ENCODE data around the gene CLDN1.

CLDN1 gene

DNA sequence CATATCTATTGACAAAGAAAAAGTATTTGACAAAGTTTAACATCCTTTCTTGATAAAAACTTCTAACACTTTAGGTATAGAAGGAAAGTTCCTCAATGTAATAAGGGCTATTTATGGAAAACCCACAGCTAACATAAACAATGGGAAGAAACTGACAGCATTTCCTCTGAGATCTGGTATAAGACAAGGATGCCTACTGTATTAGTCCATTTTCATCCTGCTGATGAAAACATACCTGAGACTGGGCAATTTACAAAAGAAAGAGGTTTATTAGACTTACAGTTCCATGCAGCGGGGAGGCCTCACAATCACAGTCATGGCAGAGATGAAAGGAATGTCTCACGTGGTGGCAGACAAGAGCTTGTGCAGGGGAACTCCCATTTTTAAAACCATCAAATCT lies 17.8 kb upstream of the CLDN1 start:
- no peak for DNase-seq (ENCODE audit: low read depth)
- no peak overlapping the region for H3K4me3 ChIP-seq (ENCODE audit: low read depth, low read length)
- no peak for TF ChIP-seq MYC (IDR thresholded peaks at IDR 0.05; ENCODE audit: low read depth, low read length)
- TF ChIP-seq, protein P1, sequence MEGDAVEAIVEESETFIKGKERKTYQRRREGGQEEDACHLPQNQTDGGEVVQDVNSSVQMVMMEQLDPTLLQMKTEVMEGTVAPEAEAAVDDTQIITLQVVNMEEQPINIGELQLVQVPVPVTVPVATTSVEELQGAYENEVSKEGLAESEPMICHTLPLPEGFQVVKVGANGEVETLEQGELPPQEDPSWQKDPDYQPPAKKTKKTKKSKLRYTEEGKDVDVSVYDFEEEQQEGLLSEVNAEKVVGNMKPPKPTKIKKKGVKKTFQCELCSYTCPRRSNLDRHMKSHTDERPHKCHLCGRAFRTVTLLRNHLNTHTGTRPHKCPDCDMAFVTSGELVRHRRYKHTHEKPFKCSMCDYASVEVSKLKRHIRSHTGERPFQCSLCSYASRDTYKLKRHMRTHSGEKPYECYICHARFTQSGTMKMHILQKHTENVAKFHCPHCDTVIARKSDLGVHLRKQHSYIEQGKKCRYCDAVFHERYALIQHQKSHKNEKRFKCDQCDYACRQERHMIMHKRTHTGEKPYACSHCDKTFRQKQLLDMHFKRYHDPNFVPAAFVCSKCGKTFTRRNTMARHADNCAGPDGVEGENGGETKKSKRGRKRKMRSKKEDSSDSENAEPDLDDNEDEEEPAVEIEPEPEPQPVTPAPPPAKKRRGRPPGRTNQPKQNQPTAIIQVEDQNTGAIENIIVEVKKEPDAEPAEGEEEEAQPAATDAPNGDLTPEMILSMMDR (IDR thresholded peaks at IDR 0.05; ENCODE audit: low read depth, low read length): no peak
- TF ChIP-seq, protein P2, sequence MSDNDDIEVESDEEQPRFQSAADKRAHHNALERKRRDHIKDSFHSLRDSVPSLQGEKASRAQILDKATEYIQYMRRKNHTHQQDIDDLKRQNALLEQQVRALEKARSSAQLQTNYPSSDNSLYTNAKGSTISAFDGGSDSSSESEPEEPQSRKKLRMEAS (IDR thresholded peaks at IDR 0.05; ENCODE audit: low read depth, low read length): no peak
- no peak for TF ChIP-seq POLR2A (IDR thresholded peaks at IDR 0.05; ENCODE audit: extremely low read depth, insufficient read length)

DNA sequence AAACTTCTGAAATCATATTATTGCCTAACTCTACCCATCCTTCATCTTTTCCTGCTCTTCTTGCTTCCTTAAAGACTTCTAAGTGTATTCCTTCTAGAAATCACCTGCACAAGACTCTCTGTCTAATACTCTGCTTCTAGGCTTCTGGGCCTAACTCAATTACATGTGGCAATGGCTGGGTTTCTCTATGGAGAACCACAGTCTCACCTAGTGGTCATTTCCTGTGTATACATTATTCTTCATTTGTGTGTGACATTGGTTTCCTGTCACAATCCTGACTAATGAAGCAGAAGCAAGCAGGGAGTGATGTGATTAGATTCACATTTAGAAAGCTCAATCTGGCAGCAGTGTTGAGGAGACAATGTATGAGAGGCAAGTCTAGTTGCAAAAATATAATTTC lies 16.9 kb upstream of the CLDN1 start:
- no peak overlapping the region for H3K4me3 ChIP-seq (ENCODE audit: low read depth, low read length)
- TF ChIP-seq MYC (IDR thresholded peaks at IDR 0.05; ENCODE audit: low read depth, low read length): no peak
- TF ChIP-seq, protein P1 (IDR thresholded peaks at IDR 0.05; ENCODE audit: low read depth, low read length): no peak
- no peak for TF ChIP-seq POLR2A (IDR thresholded peaks at IDR 0.05; ENCODE audit: extremely low read depth, insufficient read length)
- peak; percentile 14 for DNase-seq (ENCODE audit: low read depth)

DNA sequence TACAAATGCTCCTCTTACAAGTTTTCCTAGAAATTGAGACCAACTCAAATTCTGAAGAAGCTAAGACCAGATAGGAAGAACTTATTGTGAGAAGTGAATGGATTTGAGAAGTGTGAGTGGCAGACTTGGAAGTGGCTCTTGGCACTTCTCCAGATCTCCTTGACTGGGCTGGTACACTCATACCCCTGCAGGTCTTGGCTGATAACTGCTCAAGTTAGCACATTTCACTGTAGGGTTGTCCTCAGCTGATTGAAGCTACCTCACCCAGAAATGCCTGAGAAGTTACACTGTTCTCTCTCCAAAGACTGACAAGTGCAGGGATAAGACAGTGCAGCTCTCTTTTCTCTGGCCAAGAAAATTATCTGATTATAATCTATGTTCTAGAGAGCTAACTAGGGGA lies 16.5 kb upstream of the CLDN1 start:
- H3K4me3 ChIP-seq (ENCODE audit: low read depth, low read length): no peak overlapping the region
- TF ChIP-seq POLR2A (IDR thresholded peaks at IDR 0.05; ENCODE audit: extremely low read depth, insufficient read length) (no peak), MYC (IDR thresholded peaks at IDR 0.05; ENCODE audit: low read depth, low read length) (no peak)
- TF ChIP-seq, protein P1 (IDR thresholded peaks at IDR 0.05; ENCODE audit: low read depth, low read length): no peak
- TF ChIP-seq, protein P2 (IDR thresholded peaks at IDR 0.05; ENCODE audit: low read depth, low read length): no peak
- DNase-seq (ENCODE audit: low read depth): no peak

DNA sequence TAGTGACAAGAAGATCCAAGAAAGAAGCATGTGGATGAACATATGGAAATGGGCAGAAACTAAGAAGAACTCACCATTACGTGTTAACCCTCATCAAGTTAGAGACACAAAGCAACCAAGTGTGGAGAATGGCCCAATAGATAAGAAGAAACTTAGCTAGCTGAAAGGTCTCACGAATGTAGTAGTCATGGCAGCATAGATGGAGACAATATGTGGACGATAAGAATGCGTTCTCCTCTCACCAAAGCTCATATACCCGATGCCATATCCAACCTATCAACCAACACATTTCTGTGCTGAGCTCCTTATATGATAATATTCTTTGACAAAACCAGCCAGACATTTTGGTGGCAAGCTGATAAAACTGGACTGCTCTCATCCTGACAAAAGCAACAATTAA lies 15.1 kb upstream of the CLDN1 start:
- no peak overlapping the region for H3K4me3 ChIP-seq (ENCODE audit: low read depth, low read length)
- TF ChIP-seq, protein P2 (IDR thresholded peaks at IDR 0.05; ENCODE audit: low read depth, low read length): no peak
- TF ChIP-seq, protein P1 (IDR thresholded peaks at IDR 0.05; ENCODE audit: low read depth, low read length): no peak
- no peak for TF ChIP-seq POLR2A (IDR thresholded peaks at IDR 0.05; ENCODE audit: extremely low read depth, insufficient read length)
- no peak for DNase-seq (ENCODE audit: low read depth)

DNA sequence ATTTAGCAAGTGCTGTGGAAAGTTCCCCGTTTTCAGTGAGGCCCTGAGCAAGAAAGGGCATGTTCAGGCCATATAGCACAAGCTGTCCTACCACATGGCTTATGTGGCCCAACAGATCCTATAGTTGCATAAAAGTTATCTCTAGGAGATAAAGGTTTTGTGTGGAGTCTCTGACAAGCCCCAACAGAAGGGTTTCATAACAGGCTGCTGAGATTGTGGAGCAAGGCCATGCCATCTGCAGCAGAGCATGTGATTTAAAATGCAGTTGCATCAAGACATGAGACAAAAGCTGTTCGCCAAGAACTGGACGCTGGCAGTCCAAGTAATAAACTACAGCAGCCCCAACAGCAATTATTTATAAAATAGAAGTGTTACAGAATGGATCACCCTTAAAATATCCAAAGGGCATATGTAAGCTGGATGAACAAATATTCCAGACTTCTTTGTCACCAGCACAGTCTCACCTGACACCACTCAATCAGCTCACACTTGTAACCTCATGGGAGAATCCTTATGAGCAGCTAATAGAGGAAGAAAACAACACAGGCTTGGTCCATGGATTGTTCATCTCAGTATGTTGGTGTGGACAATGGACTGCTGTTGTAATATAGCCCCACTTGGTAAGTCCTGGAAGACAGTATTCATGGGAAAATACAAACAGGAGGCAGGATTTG lies 14.4 kb upstream of the CLDN1 start:
- TF ChIP-seq, protein P2 (IDR thresholded peaks at IDR 0.05; ENCODE audit: low read depth, low read length): no peak
- TF ChIP-seq MYC (IDR thresholded peaks at IDR 0.05; ENCODE audit: low read depth, low read length): no peak
- no peak for TF ChIP-seq POLR2A (IDR thresholded peaks at IDR 0.05; ENCODE audit: extremely low read depth, insufficient read length)
- TF ChIP-seq, protein P1 (IDR thresholded peaks at IDR 0.05; ENCODE audit: low read depth, low read length): no peak
- no peak for DNase-seq (ENCODE audit: low read depth)
- no peak overlapping the region for H3K4me3 ChIP-seq (ENCODE audit: low read depth, low read length)

DNA sequence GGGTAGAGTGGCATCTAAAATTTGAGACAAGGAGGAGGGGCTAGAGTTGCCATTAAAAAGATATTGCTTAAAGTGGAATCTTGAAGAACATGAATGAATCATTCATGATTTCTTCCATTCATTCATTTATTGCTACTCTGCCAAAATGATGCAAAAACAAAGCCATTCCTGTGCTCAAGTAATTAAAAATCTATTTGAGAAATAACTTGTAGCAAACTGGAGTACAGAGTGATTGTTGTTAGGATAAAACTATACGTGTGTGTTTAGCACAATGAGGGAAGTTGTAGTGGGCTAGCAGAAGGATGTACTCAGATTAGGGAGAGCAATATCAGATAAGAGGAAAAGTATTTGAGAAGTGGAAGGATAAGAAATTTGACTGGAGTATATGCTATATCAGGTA lies 11.7 kb upstream of the CLDN1 start:
- DNase-seq (ENCODE audit: low read depth): no peak
- no peak overlapping the region for H3K4me3 ChIP-seq (ENCODE audit: low read depth, low read length)
- TF ChIP-seq, protein P1 (IDR thresholded peaks at IDR 0.05; ENCODE audit: low read depth, low read length): no peak
- TF ChIP-seq, protein P2 (IDR thresholded peaks at IDR 0.05; ENCODE audit: low read depth, low read length): no peak
- TF ChIP-seq POLR2A (IDR thresholded peaks at IDR 0.05; ENCODE audit: extremely low read depth, insufficient read length) (no peak), MYC (IDR thresholded peaks at IDR 0.05; ENCODE audit: low read depth, low read length) (no peak)
